HG02870 (cell line): ENCODE data around the gene HORMAD2.

Experiments used
- ATAC-seq: cut with Tn5 transposase; IDR thresholded peaks from one replicate; pipeline ENCODE4 v1.9.1; 2021; ENCODE audit warnings: mild to moderate bottlenecking, moderate library complexity; ENCODE audit not compliant: unreplicated experiment

HORMAD2 gene

DNA sequence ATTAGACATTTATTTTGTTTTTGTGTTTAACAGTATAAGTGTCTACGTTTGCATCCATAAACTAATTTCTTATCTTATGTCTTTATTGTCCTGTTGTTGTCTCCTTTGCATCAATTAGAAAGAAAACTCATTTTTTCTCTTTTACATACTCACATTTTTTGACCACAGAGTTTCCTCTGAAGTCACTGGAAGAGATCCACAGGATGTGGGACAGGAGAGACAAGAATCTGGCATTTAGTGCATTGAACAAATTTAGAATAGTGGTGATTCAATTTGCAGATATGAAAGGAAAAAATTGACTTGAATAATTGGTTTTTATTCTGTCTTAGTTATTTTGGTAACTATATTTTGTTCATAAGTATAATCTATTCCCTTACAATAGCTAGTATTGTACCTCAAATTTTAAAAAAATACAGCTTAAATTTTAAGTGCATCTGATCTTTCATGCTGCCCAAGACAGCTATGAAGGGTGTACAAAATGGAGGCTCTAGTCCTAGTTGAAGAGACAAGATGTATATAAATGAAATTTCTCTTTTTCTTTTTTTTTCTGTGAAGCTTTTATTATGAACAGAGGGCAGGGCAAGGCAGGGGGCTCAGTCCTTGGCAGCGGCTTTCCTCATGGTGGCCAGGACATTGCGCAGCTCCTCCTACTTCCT, 24.4 kb downstream of the HORMAD2 start:
- ATAC-seq, result no peak

DNA sequence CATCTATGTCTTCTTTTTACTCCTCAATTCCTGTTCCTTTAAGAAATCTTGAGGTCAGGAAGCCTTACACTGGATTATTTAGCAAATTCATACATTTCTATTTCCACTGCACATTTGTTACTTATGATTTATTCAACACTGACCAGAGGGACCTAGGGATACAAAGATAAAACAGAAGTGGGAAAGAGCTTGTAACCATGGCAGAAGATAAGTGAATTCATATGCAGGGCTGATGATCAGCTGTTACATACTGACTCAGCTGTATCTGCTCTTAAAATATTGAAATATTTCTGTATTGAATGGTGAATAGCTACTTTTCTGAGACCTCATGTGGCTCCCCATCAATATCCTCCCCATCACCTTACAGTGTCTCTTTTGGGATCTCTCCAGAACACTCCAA, 25.2 kb downstream of the HORMAD2 start:
- no peak for ATAC-seq

DNA sequence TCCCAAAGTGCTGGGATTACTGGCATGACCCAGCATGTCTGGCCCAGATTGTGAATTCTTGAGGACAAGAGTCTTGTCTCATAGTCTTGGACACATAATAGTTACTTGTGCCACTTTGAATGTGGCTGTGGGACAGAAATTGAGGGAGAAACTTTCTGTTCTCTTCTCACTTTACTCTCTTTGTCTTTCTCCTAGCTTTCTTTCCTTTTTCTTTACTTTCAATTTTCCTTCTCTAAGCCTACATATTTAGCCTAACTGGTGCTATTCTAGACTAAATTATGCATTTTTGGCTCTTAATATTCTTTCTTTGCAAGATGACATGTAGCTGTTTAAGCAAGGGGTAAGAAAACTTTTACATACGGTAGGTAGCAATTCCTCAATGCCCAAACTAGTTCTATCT, 33.2 kb downstream of the HORMAD2 start:
- no peak for ATAC-seq

DNA sequence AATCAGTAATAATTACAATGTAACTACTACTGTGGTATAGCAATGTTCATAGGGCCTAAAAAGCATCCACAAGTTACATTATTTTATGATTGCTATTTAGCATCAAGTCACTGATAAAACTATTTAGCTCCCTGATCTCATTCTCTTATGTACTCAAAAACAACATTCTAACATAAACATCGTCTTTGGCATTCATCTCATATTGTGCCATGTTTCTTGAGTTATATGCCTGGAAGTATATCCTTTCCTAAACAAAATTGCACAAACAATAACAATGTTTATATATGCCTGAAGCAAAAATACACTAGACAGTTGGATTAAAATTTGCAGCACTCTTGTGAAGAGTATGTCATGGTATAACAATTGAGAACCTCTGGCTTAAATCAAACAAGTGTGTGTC, 34.1 kb downstream of the HORMAD2 start:
- no peak for ATAC-seq

DNA sequence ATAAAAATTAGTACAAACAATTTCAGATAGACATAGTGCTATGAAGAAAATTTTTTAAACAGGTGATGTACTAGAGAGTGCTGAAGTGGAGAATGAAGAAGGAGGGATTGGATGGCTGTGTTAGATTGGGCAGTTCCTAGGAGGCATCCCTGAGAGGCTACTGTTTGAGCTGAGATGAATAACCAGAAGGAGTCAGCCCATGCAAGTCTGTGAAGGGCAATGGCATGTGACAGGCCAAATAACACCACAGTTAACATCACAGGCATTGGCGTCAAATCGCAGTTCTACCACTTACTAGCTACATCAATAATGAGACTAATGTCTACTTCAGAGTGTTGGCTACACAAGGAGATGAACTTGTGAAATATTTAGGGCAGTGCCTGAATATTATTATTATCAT, 35.4 kb downstream of the HORMAD2 start:
- no peak for ATAC-seq

DNA sequence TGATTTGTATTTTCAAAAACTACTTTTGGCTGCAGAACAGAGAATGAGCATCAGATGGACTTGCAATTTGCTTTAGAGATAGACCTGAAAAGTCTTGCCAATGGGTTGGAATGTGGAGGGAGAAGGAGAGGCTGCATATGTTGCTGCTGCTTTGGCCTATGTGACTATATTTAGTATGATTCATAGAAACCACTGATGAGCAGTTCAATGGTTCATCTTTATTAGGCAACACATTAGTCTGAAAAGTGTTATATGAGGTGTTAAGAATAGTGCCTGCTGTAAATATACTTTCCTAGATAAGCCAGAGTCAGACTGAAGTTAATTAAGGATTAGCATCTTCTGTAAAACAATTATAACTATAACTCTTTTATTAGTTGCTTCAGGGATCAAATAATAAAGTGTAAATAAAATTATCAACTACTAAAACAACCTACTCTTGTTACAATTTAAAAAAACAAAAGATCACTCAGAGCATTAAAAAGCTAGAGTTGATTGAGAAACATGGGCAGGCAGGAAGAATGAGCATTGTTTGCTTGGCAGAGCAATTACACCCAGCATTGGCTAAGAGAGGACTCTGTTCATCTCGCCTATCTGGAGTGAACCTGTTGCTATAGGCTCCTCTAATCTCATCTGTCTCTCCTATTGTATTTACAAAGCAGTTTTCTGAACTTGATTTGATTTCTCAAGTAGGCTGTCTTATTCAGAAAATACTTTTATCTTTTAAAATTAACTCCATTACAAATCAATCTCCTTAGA, 36.3 kb downstream of the HORMAD2 start:
- ATAC-seq, result no peak

DNA sequence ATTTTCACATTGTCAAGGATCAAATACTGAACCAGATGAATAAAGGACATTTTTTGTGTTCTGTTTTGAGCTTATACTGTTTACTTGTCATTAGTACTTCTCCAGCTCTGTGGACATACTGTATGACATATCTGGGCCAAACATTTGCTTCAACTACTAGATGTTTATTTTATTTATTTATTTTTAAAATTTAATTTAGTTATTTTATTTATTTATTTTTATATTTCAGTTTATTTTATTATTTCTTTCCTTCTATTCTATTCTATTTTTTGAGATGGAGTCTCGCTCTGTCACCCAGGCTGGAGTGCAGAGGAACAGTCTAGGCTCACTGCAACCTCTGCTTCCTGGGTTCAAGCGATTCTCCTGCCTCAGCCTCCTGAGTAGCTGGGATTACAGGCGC, 37.0 kb downstream of the HORMAD2 start:
- no peak for ATAC-seq

DNA sequence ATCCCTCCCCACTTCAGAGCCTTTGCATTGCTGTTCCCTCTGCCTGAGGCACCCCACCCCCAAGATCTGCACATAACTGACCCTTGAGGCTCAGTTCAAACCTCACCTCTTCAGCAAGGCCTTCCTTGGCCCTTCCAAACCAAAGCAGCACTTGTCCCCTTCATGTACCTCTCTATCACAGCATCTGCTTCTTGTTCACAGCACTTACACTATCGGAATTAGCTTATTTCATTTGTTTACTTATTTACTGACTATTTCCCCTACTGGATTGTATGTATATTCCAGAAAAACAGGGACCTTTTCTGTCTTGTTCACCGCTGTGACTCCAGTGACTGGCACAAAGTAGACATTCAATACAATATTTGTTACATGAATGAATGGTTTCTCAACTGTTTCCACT, 38.0 kb downstream of the HORMAD2 start:
- ATAC-seq, result no peak

DNA sequence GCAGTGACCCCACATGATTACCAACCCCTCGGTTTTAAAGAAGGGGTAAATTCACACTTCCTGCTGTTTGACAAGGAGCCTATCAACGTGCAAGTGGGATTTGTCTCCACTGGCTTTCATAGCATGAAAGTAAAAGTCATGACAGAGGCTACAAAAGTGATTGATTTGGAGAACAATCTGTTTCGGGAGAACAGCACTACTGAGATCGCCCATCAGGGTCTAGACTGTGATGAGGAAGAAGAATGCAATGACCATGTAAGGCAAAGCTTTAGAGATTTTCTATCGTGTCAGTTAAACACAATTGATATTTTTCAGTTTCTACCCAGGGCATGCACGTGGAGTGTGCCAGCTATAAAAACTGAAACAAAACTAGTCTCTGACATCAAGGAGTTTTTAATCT, 41.7 kb downstream of the HORMAD2 start:
- no peak for ATAC-seq

DNA sequence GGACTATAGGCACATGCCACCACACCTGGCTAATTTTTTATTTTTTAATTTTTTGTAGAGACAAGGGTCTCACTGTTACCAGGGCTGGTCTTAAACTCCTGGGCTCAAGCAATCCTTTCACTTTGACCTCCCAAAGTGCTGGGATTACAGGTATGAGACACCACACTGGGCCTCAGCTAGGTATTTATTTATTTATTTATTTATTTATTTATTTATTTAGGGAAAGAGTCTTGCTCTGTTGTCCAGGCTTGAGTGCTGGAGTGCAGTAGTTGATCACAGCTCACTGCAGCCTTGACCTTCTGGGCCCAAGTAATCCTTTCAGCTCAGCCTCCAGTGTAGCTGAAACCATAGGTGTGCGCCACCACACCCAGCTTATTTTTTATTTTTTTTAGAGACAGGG, 43.2 kb downstream of the HORMAD2 start:
- ATAC-seq, result no peak

DNA sequence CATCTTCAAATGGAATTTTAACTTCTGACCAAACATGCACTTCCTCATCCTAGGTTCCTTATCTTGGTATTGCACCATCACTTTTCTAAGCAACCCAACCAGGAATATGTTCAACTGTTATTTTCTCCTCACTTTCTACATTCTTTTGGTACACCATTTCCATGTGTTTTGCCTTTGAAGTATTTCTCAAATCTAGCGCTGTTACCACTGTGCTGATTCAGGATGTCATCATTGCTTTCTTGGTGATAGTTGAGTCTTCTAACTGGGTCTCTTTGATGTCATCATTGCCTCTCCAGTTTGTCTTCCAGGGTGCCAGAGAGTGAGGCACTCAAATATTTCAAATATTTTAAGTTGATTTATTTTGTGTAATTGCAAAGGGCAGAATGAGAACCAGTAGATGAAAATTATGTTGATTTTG, 47.5 kb downstream of the HORMAD2 start:
- no peak for ATAC-seq

DNA sequence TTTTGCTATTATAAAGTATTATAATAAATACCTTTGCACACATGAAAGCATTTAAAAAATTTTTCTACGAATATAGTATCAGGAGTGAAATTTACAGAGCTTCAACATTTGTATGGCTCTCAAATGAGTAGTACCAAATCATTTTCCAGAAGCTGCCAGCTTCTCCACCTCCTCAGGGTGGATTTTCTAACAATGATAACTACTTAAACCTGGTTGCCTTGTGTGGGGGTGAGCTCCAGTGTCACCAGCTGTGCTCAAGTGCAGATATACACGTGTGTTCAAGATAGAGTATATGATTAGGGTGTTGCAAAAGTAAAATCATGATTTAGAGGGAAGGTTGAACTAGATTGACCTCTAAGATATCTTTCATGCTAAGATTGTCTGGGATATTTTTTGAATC, 48.2 kb downstream of the HORMAD2 start:
- ATAC-seq, result no peak

DNA sequence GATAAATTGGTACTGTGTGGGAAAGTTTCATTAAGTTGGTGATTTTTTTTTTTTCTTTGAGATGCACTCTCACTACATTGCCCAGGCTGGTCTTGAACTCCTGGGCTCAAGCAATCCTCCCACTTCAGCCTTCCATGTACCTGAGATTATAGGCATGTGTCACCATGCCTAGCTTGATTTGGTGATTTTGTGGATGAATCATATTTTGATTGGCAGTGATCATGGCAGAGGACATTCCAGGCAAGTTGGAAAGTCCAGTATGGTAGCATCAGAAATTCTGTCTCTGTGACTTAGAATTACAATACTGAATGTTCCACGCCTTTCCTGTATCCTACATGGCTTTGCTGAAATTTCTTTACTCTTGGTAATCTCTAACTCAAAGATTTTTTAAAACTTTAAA, 49.4 kb downstream of the HORMAD2 start:
- ATAC-seq, result no peak

DNA sequence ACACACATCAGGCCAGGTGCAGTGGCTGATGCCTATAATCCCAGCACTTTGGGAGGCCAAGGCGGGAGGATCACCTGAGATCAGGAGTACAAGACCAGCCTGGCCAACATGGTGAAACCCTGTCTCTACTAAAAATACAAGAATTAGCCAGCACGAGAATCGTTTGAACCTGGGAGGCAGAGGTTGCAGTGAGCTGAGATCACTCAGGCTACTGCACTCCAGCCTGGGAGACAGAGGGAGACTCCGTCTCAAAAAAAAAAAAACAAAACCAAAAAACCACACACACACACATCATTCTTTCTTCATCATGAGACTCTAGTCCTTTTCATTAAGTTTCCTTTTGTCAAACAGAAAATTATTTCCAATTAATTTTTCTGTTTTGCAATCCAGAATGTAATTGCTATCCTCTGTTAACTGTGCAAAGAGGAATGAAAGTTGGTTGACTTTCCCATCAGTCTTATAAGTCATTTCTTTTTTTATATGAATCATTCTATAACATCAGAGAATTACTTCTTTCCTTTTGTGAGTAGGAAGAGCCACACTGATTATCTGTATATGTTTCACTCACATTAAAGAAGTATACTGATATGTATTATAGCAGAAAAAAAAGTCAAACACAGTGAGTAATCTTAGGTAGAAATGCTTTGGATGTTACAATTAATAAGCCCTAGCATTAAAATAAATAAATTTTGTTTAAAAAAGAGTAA, 52.2 kb downstream of the HORMAD2 start:
- no peak for ATAC-seq

DNA sequence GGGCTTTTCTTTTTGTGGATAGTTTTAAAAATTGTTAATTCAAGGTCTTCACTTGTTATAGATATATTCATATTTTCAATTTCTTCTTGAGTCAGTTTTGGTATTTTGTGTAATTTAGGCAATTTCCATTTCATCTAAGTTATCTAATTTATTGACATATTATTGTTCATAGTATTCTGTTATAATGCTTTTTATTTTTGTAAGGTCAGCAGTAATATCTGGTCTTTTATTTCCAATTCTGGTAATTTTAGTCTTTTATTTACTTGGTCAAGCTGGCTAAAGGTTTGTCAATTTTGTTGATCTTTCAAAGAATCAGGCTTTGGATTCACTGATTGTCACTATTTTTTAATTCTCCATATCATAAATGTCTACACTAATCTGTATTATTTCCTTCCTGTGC, 60.1 kb downstream of the HORMAD2 start:
- no peak for ATAC-seq

DNA sequence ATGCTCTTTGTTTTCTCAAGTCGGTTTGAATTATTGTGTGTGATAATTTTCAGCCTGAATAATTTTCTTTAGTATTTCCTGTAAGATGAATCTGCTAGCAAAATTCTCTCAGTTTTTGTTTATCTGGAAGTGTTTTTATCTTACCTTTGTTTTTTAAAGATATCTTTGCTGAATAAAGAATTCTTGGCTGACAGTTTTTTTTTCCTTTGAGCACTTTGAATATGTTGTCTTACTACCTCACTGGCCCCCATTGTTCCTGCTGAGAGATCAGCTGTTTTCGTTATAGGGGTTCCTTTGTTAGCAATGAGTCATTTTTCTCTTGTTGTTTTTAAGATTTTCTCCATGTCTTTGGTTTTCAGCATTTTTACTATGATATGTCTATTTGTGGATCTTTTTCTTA, 63.0 kb downstream of the HORMAD2 start:
- no peak for ATAC-seq

DNA sequence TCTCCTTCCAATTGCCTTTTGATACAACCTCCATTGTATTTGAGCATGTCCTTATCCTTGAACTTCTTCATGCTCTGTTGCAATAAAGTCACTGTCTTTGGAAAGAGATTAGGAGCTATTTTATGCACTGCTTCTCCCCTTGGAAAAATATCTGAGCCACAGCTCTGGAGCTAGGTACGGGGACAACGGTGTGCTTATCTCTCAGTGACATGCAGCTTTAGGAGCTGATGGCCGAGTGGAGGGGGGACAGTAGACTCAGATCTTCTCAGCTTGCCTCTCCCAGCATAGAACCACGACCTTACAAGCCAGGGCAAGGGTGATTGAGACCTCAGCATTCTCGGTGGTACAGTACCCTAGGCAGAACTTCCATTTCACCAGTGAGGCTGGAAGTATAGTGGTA, 64.1 kb downstream of the HORMAD2 start:
- ATAC-seq, result no peak

DNA sequence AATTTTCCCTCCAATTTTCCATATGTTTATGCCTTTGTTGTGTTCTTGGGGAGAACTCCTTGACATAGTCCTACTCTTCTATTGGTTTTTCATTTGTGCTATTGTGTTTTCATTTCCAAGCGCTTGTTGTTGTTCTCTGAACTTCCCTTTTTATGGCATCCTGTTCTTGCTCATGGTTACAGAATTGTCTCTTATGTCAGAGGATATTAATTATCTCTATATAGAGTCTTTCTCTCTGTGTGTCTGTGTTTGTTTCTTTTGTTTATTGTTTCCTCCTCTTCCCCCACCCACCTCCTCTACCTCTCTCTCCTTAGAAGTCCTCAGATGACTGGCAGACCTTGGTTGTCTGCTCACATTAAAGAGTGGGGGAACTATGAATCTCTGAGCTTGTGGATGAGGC, 69.9 kb downstream of the HORMAD2 start:
- ATAC-seq, result no peak

DNA sequence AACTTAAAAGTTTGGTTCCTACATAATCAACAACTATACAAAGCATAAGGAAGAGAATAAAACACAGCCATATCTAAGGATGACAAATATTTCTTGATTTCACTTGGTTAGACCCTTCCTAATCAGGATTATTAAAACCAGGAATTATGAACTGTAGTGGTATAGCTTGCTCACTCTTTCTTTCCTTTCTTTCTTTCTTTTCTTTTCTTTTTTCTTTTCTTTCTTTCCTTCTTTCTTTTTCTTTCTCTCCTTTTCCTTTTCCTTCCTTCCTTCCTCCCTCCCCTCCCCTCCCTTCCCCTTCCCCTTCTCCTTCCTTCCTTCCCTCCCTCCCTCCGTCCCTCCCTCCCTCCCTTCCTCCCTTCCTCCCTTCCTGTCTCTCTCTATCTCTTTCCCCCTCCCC, 78.0 kb downstream of the HORMAD2 start:
- ATAC-seq, result no peak

DNA sequence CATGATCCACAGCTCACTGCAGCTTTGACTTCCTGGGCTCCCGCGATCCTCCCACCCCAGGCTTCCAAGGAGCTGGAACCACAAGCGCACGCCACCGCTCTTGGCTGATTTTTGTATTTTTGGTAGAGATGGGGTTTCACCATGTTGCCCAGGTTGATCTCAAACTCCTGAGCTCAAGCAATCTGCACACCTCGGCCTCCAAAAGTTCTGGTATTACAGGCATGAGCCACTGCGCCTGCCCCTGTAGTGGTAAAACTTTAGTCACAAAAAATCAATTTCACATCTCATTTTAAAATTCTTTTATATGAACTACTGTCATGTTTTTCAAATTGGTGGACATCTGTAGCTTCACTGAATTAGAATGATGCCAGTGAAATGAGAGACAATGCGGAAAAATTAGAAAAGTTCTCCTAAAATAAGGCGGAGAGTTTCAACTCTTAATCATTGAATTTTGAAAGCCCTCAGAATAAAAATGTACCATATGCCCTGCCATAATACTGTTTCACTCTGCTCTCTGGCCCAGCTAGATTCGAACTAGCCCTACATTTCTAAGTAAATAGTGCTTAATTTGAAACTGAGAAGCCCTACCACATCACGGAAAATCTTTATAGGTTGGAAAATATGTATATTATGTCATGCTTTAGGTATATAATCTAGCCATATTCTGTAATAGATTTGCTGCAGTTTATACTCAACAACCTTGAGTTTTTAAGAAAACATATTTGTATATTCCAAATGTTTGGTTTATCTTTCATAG, 78.7 kb downstream of the HORMAD2 start:
- no peak for ATAC-seq

DNA sequence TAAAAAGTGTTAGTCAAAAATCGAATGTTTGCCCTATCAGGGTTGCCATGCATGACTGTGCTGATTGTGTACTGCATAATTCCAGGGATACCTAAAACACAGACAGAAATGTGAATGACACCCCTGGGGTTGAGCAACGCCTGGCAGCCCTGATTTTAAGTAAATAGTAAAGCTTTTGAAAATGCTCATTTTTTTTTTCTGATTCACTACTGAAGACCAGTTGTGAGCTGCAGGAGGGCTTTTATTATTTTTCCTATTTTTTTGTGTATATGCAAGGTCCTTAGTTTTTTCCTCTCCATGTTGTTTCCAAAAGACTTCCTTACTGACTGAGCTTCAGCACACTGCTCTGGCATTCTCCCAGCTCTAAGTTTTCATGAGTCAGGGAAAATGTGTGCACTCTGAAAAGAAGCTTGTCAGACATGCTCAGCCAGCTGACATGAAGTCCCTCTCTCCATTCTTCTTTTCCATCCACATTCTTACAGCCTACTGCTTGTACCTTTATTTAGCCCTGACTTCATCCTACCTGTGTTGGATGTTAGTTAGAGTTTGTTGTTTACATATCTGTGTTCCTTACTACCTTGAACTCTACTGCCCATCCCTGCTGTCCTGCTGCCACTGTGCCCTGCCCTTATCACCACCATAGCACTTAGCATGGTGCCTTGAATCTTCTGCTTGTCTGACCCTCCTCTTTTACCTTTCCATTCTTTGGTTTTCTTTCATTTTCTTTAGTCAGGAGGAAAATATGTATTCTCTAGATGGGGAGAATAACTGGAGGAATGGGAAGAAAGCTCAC, 79.5 kb downstream of the HORMAD2 start:
- ATAC-seq, result no peak
